HCT116 (cell line): ENCODE data around the gene SBF2. TPM values are rescaled to one million over a fixed set of nuclear protein-coding genes. Genes with fewer than 3 reads are reported as not detected.

Experiments
- ATAC-seq: fragments of 200-7000 bp; cut with Tn5 transposase; 2 replicates; pipeline ENCODE4 v1.9.1; 2020; ENCODE audit warnings: mild to moderate bottlenecking, moderate library complexity
- BruUV-seq: library from RNA; stranded (reverse); fragments of 400-500 nt; replicated peaks from 2 replicates; lab custom pipeline; 2021; lab: Mats Ljungman, UMichigan
- CTCF ChIA-PET: fragments of 300-600 bp; sonication (Branson Sonifier 250); formaldehyde crosslinking; loops from one replicate; lab custom pipeline; 2021; ENCODE audit warnings: antibody characterized with exemption; lab: Charles Lee
- POLR2A ChIA-PET: fragments of 300-600, 350-600 bp; sonication (Branson Sonifier 250); formaldehyde crosslinking; loops from one replicate; lab custom pipeline; 2021; ENCODE audit warnings: antibody characterized with exemption; lab: Charles Lee
- RAD21 ChIA-PET, 2 experiments: fragments of 300-600 bp; sonication (Branson Sonifier 250); formaldehyde crosslinking; loops; one replicate each; lab custom pipeline; 2023; ENCODE audit warnings: low total read pairs in 2 of 2; ENCODE audit not compliant: uncharacterized antibody in 2 of 2, unreplicated experiment in 2 of 2, low non-redundant PET in 1 of 2; lab: Charles Lee
- DNase-seq: peaks from one replicate; pipeline ENCODE4 v3.0.0-alpha.2; 2010; ENCODE audit warnings: low read depth, low spot score
- H2AFZ ChIP-seq: fragments of 200-600 bp; shearing (Covaris generic), sonication (generic); 2 replicates; pipeline ENCODE4 v1.6.1; 2017; ENCODE audit warnings: low read depth, mixed run types, mixed read lengths, antibody characterized with exemption, low read length; ENCODE audit not compliant: poor library complexity, severe bottlenecking
- H3K27ac ChIP-seq: 2 replicates; pipeline ENCODE4 v1.5.1; 2012; ENCODE audit warnings: low read depth, low read length
- H3K27me3 ChIP-seq: fragments of 200-600 bp; sonication (generic); 2 replicates; pipeline ENCODE4 v1.6.1; 2016; ENCODE audit warnings: mixed run types, low read length, mixed read lengths; ENCODE audit not compliant: insufficient read depth
- H3K36me3 ChIP-seq, 2 experiments: fragments of 200-500 bp in 1 of 2; fragments of 200-600 bp in 1 of 2; sonication (Bioruptor generic) in 1 of 2; sonication (generic) in 1 of 2; 2 replicates each; pipeline versions ENCODE4 v1.5.1 to v1.6.1; 2014 to 2016; ENCODE audit warnings: low read length in 2 of 2, inconsistent platforms in 1 of 2, mixed read lengths in 1 of 2, mixed run types in 1 of 2; ENCODE audit not compliant: insufficient read depth in 2 of 2, control insufficient read depth in 1 of 2
- H3K4me1 ChIP-seq, 2 experiments: fragments of 200-600 bp in 1 of 2; sonication (generic) in 1 of 2; 2 replicates each; pipeline versions ENCODE4 v1.5.1 to v1.6.1; 2012 to 2017; ENCODE audit warnings: low read length in 2 of 2, inconsistent platforms in 1 of 2, mild to moderate bottlenecking in 1 of 2, mixed read lengths in 1 of 2, mixed run types in 1 of 2, moderate library complexity in 1 of 2; ENCODE audit not compliant: insufficient read depth in 2 of 2, control insufficient read depth in 1 of 2
- H3K4me2 ChIP-seq: fragments of 200-600 bp; sonication (generic); 2 replicates; pipeline ENCODE4 v1.6.1; 2017; ENCODE audit warnings: mixed run types, low read length, mixed read lengths
- H3K4me3 ChIP-seq, 2 experiments: fragments of 200-600 bp in 1 of 2; sonication (generic) in 1 of 2; replicated peaks in 1 of 2; 2 replicates each; pipeline ENCODE4 v1.5.1; 2011 to 2016; ENCODE audit warnings: low read length in 2 of 2, control low read depth in 1 of 2, low read depth in 1 of 2, mild to moderate bottlenecking in 1 of 2, mixed read lengths in 1 of 2, mixed run types in 1 of 2
- H3K79me2 ChIP-seq: fragments of 200-600 bp; sonication (generic); 2 replicates; pipeline ENCODE4 v1.6.1; 2017; ENCODE audit warnings: mild to moderate bottlenecking, mixed run types, low read length, moderate library complexity, mixed read lengths; ENCODE audit not compliant: insufficient read depth
- H3K9ac ChIP-seq: fragments of 200-600 bp; sonication (generic); 2 replicates; pipeline ENCODE4 v1.6.1; 2016; ENCODE audit warnings: low read length, mixed read lengths
- H3K9me2 ChIP-seq: fragments of 200-600 bp; sonication (generic), shearing (Covaris generic); 2 replicates; pipeline ENCODE4 v1.6.1; 2017; ENCODE audit warnings: mixed run types, mild to moderate bottlenecking, moderate library complexity; ENCODE audit not compliant: insufficient read depth
- H3K9me3 ChIP-seq, 2 experiments: fragments of 200-500 bp in 1 of 2; fragments of 200-600 bp in 1 of 2; sonication (Bioruptor generic) in 1 of 2; sonication (generic) in 1 of 2; 2 replicates each; pipeline ENCODE4 v1.6.1; 2014 to 2017; ENCODE audit warnings: low read length in 2 of 2, mixed read lengths in 2 of 2, inconsistent platforms in 1 of 2, low read depth in 1 of 2, mild to moderate bottlenecking in 1 of 2, mixed run types in 1 of 2, moderate library complexity in 1 of 2; ENCODE audit not compliant: control insufficient read depth in 1 of 2, insufficient read depth in 1 of 2
- H4K20me1 ChIP-seq: fragments of 200-600 bp; sonication (generic), shearing (Covaris generic); 2 replicates; pipeline ENCODE4 v1.6.1; 2017; ENCODE audit warnings: mixed run types, mild to moderate bottlenecking, moderate library complexity; ENCODE audit not compliant: insufficient read depth
- CTCF ChIP-seq, 3 experiments: fragments of 200-600 bp in 1 of 3; sonication (generic) in 1 of 3; IDR thresholded peaks in 2 of 3; conservative IDR thresholded peaks in 1 of 3; 2 replicates each; pipeline ENCODE4 v1.5.1; 2012 to 2017; ENCODE audit warnings: low read depth in 2 of 3, low read length in 2 of 3, antibody characterized with exemption in 1 of 3, borderline replicate concordance in 1 of 3, control low read depth in 1 of 3, mild to moderate bottlenecking in 1 of 3, mixed read lengths in 1 of 3, mixed run types in 1 of 3, moderate library complexity in 1 of 3; ENCODE audit not compliant: insufficient read depth in 1 of 3
- EZH2phosphoT487 ChIP-seq: fragments of 200-600 bp; IDR thresholded peaks from 2 replicates; pipeline ENCODE4 v1.6.1; 2018; ENCODE audit warnings: antibody characterized with exemption, borderline replicate concordance
- RAD21 ChIP-seq: IDR thresholded peaks from 2 replicates; pipeline ENCODE4 v1.6.1; 2012; ENCODE audit warnings: low read depth, mild to moderate bottlenecking
- REST ChIP-seq: IDR thresholded peaks from 2 replicates; pipeline ENCODE4 v1.6.1; 2012; ENCODE audit warnings: low read depth
- ZBTB33 ChIP-seq: IDR thresholded peaks from 2 replicates; pipeline ENCODE4 v1.6.1; 2011; ENCODE audit warnings: mild to moderate bottlenecking, low read length, moderate library complexity; ENCODE audit not compliant: insufficient replicate concordance; ENCODE audit errors: extremely low read depth
- intact Hi-C: fragments of 100-400 bp; cut with micrococcal nuclease; formaldehyde crosslinking; loops from 2 replicates; pipeline ENCODE4 v1.10.0; 2022
- total RNA-seq: library from RNA; stranded (reverse); gene quantifications from one replicate; pipeline ENCODE4 v1.2.1, GENCODE V29; 2021; ENCODE audit not compliant: unreplicated experiment

SBF2 gene
- total RNA-seq, 1 experiment from 2014 or later: 35.0 TPM

DNA sequence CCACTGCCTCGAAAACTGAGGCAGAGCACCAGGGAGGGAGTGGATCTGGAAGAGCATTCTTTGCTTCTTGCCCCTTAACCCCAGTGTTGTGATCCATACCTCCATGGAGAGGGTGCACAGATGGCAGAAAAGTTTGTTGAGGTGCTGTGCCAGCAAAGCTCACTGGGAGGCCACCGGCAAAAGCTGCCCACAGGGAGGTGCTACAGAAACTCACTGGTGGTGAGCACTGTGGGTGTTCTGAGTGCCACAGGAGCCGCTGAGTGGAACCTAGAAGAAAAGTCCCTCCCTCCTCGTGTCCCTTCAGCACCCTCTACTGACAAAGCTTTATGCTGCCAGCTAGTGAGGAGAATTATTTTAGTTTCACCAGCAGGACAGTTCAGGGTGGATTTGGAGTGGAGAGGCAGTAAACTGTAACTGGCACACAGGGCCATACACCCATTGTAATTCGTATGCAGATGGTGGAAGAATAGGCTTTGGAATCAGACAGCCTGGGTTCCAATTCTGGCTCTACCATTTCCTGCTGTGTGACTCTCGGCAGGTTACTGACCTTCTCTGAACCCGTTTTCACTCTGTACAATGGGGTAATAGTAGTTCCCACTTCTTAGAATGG, 545.6 kb downstream of the SBF2 start:
- intact Hi-C loops: loop anchor here (1.0 to 2.0 kb wide), 2 partner anchors 135 to 214 kb away; no protein-coding TSS in a partner anchor
- peak; percentile 98 for ATAC-seq
- ChIA-PET CTCF (interaction anchor here (0.6 to 3.6 kb wide), 15 partner anchors 11 to 1502 kb away, joined by 3 to 25 read pairs (median 4); partner anchors contain the start of gene ADM), RAD21 (interaction anchor here (0.6 to 1.9 kb wide), 7 partner anchors 11 to 241 kb away, joined by 3 to 5 read pairs (median 3); no protein-coding TSS in a partner anchor), POLR2A (interaction anchor here (0.7 to 1.9 kb wide), 2 partner anchors 11 to 135 kb away, joined by 3 to 4 read pairs; no protein-coding TSS in a partner anchor)
- no peak for TF ChIP-seq REST
- TF ChIP-seq ZBTB33: no peak
- peak; percentile 92 for TF ChIP-seq RAD21
- no peak for TF ChIP-seq EZH2phosphoT487
- peak; percentile 73 to 96 (median 79) for TF ChIP-seq CTCF (IDR thresholded peaks at IDR 0.05 in 2 of 3, conservative IDR thresholded peaks at IDR 0.05 in 1 of 3; ENCODE audit: borderline replicate concordance in 1 of 3, insufficient read depth in 1 of 3, low read depth in 2 of 3, low read length in 2 of 3)
- H3K4me2 ChIP-seq: no peak overlapping the region
- H3K27me3 ChIP-seq: no peaks in the 10 kb centered on the region
- peak; percentile 70 for DNase-seq
- no peaks in the 10 kb centered on the region for H3K9me2 ChIP-seq
- BruUV-seq: no TSS peak
- H3K36me3 ChIP-seq: no peaks in the 10 kb centered on the region
- H3K79me2 ChIP-seq: no peaks in the 10 kb centered on the region
- H2AFZ ChIP-seq: no peak overlapping the region
- no peak overlapping the region for H3K9ac ChIP-seq
- peaks cover 3 to 8% of the 10 kb centered on the region in 2 experiments; a peak in 3 of 4 replicates for H3K4me1 ChIP-seq
- no peaks in the 10 kb centered on the region for H3K9me3 ChIP-seq
- H4K20me1 ChIP-seq: no peaks in the 10 kb centered on the region
- H3K27ac ChIP-seq: no peak overlapping the region
- no peak overlapping the region for H3K4me3 ChIP-seq
